ENCODE measurements around the gene CA5A.

DNA sequence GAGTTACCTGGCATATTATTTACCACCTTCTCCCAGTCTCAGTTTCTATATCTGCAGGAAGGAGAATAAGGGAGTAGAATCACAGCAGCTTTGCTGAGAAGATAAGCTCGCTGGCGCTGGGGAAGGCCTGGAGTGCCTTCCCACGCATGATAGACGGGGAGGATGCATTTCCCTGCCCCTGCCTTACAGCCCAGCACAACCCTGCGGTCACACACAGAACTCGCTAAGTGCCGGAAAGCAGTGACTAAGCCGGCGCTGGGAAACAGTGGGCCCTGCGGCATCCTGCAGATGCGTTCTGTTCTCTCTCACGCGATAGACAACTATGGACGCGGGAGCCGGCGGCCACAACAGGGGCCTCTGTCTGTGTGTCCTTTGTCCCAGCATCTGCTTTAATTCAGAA lies 4.8 kb downstream of the CA5A start:
- no peak for TF ChIP-seq CTCF (IDR thresholded peaks at IDR 0.05; ENCODE audit: insufficient read depth, low read length)
- no peak for TF ChIP-seq POLR2AphosphoS5 (IDR thresholded peaks at IDR 0.05; ENCODE audit: low read depth)
- TF ChIP-seq REST (IDR thresholded peaks at IDR 0.05; ENCODE audit: insufficient replicate concordance, low read depth) = no peak

All from HL-60 (cell line).